GM19397 (cell line): ENCODE measurements around the gene TMEM108.

Experiments
- ATAC-seq: cut with Tn5 transposase; IDR thresholded peaks from one replicate; pipeline ENCODE4 v1.9.1; 2021; ENCODE audit warnings: mild to moderate bottlenecking, moderate library complexity; ENCODE audit not compliant: unreplicated experiment

Gene TMEM108

DNA sequence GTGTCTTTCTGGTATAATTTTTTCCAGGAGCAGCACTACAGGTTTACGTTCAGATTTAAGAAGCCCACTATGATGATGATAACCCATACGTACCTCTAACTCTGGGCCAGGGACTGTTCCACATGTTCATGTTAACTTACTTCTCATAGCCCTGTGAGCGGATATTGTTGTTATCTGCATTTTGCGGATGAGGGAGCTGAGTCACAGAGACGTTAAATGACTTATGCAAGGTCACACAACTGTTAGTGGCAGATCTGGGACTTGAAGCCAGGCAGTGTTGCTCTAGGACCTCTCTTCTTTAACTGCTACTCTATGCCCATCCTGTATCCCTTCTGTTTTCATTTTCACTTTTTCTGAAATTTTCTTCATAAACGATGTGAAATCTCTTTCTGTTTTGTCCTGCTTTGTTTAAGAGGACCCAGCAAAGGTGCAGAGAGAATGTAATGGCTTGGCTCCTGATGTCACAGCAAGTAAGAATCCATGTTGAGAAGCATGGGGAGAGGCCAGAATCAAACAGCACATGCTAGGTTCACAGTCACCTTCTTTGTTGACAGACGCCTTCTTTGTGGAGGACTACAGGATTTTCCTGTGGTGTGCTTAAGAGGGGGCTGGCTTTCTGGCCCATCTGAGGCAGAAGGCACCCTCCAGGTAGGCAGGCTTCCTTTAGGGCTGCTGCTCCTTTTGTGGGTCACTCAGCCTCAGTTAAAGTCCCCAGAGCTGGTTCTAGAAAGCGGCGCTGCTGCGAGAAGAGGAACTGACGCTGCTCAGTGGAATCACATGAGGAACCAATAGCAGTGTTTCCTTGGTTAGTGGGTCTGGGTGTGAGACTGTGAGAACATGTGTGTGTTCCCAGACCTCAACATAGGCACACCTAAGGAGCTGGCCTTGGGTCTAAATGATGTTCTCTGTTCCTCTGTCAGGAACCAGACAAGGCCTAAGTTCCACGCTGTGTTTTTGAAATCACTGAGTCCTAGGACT lies 121.6 kb downstream of the TMEM108 start:
- ATAC-seq, result no peak

DNA sequence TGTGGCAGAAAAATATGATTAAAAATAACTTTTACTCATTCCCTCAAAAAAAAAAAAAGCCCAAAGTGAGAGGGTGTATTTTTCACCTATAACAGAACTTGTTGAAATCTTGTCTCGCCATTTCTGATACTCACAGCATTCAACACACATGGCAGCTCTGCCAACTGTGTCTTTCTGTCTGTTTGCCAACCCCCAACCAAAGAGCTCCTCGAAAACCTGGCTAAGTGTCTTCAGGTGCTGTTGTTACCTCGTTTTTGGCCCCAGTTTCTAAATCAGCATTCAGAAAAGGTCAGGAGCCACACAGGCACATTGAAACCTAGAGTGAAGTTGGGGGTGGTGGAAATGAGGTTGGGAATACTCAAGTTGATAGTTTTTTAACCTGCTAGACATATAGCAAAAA lies 123.5 kb downstream of the TMEM108 start:
- no peak for ATAC-seq

DNA sequence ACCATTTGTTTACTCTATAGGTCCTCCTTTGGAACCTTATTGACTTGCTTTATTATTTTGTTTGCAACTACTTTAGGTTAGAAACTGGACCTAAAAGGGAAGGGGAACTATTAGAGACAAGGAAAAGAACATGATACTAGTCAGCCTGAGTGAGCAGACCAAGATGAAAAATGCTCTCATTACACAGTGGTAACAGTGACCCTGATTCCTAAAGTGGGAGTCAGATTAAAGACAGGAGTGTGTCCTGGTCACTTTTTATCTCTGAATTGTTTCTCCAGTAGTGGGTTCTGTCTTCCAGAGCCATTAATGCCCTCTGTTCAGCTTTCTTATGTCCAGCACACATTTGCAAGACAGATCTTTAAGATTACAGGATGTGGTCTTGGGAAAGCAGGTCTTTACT lies 124.1 kb downstream of the TMEM108 start:
- no peak for ATAC-seq

DNA sequence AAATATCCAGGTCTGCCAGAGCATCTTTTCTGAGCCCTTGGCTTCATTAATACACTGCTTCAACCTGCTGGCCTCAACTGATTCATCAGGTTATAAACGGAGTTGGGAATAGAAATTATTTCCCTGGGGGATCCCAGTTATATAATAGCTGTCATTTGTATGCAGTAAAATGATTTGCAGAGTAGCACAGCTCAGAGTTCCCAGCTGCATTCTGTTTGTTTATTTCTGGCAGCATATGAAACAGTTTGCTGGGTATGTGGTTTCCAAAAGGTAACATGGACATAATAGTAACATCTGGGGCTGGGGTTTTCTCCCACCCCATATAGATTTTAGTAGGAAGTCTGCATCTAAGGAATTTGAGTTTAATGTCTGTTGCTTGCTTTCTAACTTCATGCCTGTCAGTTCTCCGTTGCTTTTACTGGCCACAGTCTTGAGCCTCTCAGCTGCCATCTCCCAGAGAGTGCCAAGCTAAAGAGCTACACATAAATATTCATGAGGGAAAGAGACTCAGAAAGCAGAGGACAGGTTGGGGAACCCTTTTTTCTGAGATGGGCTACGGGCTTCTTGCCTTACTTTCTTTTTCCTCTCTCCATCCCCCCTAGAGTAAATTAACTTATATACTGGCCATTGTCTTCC lies 124.6 kb downstream of the TMEM108 start:
- ATAC-seq, result no peak

DNA sequence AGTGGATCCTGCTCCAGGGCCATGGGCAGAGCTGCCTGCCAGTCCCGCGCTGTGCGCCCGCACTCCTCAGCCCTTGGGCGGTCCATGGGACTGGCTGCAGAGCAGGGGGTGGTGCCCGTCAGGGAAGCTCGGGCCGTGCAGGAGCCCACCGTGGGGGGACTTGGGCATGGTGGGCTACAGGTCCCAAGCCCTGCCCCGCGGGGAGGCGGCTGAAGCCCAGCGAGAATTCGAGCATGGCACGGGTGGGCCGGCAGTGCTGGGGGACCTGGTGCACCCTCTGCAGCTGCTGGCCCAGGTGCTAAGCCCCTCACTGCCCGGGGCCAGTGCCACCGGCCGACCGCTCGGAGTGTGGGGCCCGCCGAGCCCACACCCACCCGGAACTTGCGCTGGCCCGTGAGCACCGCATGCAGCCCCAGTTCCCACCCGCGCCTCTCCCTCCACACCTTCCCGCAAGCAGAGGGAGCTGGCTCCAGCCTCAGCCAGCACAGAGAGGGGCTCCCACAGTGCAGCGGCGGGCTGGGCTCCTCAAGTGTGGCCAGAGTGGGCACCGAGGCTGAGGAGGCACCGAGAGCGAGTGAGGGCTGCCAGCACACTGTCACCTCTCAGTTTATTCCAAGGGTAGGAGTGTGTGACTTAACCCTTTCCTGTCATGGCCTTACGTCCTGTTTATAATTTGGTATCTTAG lies 129.3 kb downstream of the TMEM108 start:
- no peak for ATAC-seq

DNA sequence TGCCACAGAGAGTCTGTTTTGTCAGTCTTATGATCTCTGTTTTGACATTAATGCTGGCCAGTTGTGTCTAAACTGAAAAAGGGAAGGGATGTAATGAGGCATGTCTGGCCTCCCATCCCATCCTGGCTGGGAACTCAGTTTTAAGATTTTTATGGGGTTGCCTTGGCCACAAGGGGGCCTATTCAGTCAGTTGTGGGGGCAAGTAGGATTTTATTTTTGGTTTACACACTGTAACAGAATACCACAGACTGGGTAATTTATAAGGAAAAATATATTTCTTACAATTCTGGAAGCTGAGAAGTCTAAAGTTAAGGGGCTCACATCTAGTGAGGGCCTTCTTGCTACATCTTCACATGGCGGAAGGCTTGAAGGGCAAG lies 129.8 kb downstream of the TMEM108 start:
- ATAC-seq, result no peak

DNA sequence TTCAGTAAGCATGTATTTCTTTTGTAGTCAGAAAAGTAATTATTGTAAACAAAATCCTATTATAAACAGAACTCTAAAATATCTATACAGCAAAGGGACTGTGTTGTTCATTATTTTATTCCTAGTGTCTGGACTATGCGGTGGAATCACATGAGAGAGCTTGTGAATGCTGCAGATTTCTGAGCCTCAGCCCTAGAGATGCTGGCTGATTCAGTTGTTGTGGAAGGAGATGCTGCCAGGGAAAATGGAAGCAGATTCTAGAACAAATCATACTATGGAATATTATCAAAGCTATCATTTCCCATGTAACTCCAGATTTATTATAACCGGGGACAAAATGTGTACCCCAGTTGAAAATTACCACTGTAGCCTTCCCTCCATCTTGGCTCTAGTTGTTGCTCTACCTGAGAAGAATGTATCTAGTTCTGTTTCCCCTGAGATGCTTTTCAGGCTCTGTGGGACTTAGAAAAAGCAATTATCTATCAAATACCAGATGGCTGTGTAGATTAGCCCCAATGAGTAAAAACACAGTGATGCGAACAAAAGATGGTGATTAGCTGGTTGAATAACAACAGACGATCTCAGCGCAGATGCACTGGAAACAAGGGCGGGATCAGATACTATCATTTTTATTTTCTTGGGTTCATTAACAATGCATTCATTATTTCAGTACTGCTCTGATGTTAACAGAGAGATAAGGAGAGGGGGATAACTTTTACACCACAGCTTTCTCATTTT lies 131.3 kb downstream of the TMEM108 start:
- no peak for ATAC-seq

DNA sequence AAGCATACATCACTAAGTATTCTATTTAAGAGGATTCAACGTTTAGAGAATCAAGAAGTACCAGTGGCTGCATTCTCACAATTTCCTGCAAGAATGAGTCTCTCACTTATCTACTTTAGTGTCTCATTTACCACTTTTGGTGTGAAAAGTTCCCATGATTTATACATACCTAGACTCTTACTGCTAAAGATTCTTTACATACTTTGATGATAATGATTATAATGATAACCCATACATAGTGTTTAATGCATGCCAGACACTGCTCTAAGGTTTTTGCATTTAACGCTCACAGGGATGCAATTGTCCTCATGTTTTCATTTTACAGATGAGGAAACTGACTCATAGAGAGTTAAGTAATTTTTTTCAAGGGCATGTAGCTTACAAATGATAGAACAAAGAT lies 133.6 kb downstream of the TMEM108 start:
- no peak for ATAC-seq

DNA sequence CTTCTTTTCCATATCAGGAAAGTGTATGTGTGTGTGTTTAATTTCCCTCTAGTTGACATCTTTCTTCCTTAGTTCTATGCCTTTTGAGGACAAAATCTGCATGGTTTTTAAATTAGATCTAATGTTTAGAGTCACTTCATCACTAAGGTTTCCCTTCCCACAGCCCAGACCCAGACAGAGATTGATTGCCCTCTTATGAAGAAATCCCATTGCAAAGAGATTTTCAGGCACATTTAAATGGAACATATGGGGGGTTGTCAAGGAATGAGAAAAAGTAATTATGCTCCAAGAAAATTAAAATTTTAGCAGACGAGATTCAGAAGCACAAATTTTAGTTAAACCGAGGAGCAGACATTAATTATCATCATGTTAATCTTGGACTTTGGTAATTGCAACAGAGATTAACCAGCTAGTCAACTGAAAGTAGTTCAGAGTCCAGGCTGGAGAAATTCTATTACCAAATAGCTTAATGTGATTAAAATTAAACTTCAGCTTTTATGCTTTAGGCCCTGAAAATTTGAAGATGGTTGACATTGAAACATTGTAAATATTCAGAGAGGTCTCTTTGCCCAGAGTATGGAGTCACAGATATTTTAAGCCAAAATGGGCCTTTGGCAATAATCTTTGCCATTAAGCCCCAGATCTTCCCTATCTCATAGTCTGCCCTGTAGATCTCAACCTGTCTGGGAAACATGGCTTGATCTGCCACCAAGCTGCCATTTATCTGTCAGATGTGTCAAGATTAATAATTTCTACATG lies 143.4 kb downstream of the TMEM108 start:
- ATAC-seq, result no peak

DNA sequence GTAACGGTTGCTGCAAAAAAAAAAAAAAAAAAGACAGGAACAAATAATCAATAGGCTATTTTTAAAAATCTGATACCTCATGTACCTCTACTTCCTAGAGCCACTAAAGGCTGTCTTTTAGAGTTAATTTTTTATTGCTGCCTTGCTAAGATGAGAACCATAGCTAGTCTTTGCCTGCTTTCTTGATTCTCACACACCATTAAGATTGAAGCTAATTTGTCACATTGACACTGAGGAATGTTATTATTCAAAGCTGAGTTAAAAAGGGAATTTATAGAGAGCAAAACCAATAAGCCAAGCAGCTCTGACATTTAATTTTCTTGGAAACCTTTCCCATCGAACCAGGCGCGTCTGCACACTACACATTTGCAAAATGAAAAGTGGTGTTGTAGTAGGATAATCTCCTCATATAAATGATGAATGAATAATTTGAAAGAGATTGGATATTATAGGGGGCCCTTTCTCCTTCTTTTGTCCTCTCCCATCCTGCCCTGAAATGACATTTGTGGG lies 149.7 kb downstream of the TMEM108 start:
- ATAC-seq, result no peak

DNA sequence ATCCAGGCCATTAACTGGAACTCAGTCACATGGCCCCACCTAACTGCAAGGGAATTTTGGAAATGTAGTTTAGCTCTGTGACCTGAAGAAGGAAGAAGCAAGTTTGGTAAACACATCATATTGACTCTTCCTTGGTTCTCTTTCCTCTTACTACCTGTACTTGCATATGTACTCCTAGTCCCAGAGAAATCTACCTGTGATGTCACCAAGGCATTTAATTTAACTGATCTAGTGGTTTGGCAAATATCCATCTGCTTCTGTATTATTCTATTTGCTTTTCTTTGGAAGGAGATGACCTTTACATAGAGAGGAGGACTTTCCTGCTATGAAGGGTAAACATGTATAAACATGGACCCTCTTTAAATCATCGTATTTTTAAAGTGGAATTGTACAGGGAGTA lies 150.8 kb downstream of the TMEM108 start:
- ATAC-seq, result no peak

DNA sequence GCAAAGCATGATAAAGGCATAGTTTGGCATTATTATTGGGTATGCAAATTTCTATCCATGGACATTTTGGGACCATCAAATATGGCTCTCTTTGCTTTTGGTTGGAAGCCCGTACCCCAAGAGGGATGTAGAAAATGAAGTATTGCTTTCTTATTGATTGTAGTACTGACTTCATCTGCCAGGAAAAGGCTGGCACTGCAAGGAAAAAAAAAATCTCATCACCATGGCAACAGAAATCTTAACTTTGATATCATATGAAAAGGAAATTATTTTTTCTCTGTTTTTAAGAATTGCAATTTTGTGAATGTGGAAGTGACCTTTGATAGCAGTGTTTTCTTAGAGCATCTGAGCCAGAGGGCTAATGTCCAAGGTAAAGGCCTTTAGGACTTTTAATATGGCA lies 151.7 kb downstream of the TMEM108 start:
- ATAC-seq, result no peak

DNA sequence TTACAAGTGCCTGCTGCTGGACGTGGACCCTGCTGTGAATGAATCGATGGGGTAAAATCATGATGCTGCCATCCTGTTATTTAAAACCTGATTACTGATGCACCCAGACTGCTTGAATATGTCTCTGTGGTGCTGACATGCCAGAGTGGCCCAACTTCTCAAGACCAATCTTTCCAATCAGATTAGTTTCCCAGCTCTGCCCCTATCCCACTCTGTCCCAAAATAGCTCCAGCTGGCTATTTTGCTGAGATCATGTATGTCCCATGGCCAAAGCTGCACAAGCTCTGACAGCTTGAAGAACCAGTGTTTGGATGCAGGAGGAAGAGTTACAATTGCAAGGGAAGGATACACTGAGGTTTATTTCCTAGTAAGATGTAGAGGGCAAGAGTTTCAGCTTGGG lies 153.6 kb downstream of the TMEM108 start:
- ATAC-seq, result no peak

DNA sequence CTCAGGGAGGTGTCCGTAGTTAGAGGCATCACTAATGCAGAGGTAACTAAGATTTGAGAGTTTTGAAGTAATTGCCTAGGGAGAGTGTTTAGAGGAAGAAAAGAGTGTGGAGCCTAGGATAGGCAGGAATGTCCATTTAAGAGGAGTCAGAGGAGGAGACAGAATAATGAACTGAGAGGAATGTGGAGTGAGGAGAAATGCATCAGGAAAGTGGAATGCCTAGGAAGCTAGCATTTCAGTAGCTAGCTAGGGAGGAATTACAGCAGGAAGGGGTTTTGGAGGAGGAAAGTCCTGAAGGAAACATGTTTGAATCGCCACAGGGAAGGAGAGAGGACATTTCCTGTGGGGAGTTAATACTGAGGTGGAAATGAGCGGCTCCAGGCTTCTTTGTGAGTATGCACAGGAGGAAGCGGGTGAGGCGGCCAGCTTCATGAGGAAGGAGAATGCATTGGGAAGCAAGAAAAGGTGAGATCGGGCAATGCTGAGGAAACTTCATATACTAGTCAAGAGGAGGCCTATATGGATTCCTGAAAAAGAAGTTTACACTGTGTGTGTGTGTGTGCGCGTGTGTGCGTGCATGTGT lies 154.3 kb downstream of the TMEM108 start:
- no peak for ATAC-seq

DNA sequence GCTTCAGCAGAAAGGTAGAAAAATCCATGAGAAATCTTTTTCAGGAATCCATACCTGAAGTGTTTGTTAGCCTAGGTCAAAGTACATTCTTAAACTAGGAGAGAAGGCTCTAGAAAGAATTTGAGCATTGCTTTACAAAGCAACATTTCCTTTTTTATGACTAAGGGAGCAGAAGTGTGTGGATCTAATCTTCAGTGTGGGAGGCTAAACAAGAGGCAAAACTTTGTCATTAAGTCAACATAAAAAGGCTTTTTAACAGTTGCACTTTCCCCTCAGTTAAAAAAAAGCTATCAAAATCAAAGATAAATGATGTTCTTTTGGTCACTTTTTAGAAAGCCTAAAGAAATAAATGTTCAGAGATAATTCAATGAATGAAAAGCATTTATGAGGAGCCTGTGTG lies 154.8 kb downstream of the TMEM108 start:
- ATAC-seq, result no peak

DNA sequence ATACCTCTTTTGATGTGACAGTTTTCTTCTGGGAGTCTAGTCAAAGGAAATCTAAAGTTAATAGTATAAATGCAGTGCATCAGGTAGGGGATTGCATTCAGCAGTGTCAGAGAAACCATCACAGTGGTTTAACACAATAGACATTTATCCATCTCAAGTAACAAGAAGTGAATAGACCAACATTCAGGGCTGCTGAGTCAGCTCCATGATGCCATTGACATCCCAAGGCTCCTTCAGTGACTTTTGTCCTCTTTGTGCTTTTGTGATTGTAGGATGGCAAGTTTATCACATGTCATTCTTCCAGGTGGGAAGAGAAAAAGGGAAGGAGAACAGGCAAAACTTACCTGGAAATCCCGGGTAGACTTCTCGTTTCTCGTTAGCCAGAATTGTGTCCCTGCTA lies 158.3 kb downstream of the TMEM108 start:
- no peak for ATAC-seq

DNA sequence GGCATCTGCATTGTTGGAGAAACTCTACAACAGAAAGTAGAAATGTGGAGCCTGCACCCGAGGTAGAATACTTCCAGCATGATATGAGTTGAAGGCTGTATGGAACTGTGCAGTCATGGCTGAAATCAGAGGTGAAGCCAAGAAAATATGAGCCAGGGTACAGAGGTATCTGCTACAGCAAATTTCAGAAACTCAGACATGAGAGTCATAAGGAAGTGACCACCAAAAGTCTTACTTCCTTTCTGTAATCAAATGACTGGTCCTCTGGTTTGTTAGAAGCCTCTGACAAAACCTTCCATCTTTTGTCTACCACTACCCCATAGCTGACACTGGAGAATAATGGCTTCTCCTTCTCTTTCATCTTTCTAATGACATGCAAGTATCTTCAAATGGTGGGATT lies 159.4 kb downstream of the TMEM108 start:
- no peak for ATAC-seq

DNA sequence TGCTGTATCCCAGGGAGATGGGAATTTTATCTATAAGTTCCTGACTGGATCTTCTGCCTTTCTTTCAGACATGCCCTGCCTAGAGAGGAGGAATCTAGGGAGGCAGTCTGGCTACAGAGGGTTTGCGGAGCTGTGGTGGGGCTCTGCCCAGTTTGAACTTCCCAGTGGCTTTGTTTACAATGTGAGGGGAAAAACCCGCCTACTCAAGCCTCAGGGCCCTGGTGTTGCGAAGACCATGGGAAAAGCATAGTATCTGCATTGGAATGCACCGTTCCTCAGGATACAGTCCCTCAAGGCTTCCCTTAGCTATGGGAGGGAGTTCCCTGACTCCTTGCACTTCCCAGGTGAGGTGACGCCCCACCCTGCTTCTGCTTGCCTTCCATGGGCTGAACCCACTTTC lies 168.7 kb downstream of the TMEM108 start:
- ATAC-seq, result no peak

DNA sequence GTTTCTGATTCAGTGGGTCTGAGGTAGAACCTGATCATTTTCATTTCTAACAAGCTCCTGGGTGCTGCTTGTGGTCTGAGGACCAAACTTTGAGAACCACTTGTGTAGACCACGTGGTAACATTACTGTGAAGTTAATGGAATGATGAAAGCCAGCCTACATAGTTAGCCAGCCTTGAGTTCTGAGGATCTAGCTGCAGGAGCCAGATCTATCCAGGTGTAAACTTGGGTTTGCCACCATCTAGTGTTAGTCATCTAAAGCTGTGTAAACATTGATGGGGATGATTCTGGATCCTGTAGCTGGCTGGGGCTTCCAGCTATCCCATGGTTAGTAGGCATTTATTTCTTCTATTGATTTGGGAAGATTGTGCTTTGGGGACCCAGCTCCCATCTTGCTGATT lies 170.0 kb downstream of the TMEM108 start:
- no peak for ATAC-seq
